Measurements from ENCODE around the gene ARRB1.

GRCh38 chr11:75301601-75302345 lies 49.7 kb downstream of the ARRB1 start:
- TF ChIP-seq REST (IDR thresholded peaks at IDR 0.05; ENCODE audit: low read depth, low read length) (no peak), IKZF1 (conservative IDR thresholded peaks at IDR 0.05) (no peak), CTCF (IDR thresholded peaks at IDR 0.05 in 2 of 3, conservative IDR thresholded peaks at IDR 0.05 in 1 of 3; ENCODE audit: control insufficient read depth in 2 of 3, extremely low read depth in 1 of 3, insufficient read depth in 1 of 3, low read depth in 3 of 3, low read length in 3 of 3) (no peak), CHD4 (IDR thresholded peaks at IDR 0.05) (no peak), EZH2 (IDR thresholded peaks at IDR 0.05; ENCODE audit: borderline replicate concordance, control insufficient read depth, low read depth, low read length) (no peak), RFX5 (IDR thresholded peaks at IDR 0.05; ENCODE audit: low read depth, low read length) (no peak), SP1 (IDR thresholded peaks at IDR 0.05; ENCODE audit: low read depth, low read length) (no peak), ATF3 (IDR thresholded peaks at IDR 0.05; ENCODE audit: borderline replicate concordance, extremely low read depth, low read depth, low read length) (no peak), HSF1 (IDR thresholded peaks at IDR 0.05; ENCODE audit: low read depth, low read length) (no peak), USF2 (IDR thresholded peaks at IDR 0.05; ENCODE audit: borderline replicate concordance, low read depth, low read length) (no peak), POLR2AphosphoS5 (IDR thresholded peaks at IDR 0.05; ENCODE audit: low read length) (no peak), POLR2A (IDR thresholded peaks at IDR 0.05; ENCODE audit: low read depth, low read length) (no peak), RAD21 (IDR thresholded peaks at IDR 0.05; ENCODE audit: insufficient read depth, low read depth, low read length) (no peak), JUND (IDR thresholded peaks at IDR 0.05; ENCODE audit: low read depth, low read length) (no peak)

Data from GM12878 (cell line).